SK-N-SH (cell line): ENCODE measurements around the gene MYD88. TPM values are rescaled to one million over a fixed set of nuclear protein-coding genes. Genes with fewer than 3 reads are reported as not detected.

ENCODE experiments used
- CTCF ChIA-PET: fragments of 300-600, 350-600 bp; formaldehyde crosslinking; extraction: SDS; loops from one replicate; lab custom pipeline; 2021; lab: Yijun Ruan, JAX
- POLR2A ChIA-PET: fragments of 350-600 bp; sonication (Branson Sonifier 250); formaldehyde crosslinking; extraction: SDS; loops from one replicate; lab custom pipeline; 2020; ENCODE audit warnings: antibody characterized with exemption, inconsistent platforms; lab: Yijun Ruan, JAX
- DNase-seq: peaks from one replicate; pipeline ENCODE4 v3.0.0; 2012
- H2AFZ ChIP-seq: fragments of 200-600 bp; sonication (generic); 2 replicates; pipeline ENCODE4 v1.8.1; 2016; ENCODE audit warnings: antibody characterized with exemption, mild to moderate bottlenecking, low read depth
- H3F3A ChIP-seq: fragments of 200-600 bp; sonication (generic); replicated peaks from 2 replicates; pipeline ENCODE3; 2016; ENCODE audit warnings: antibody characterized with exemption, mild to moderate bottlenecking; ENCODE audit not compliant: insufficient read depth
- H3K27ac ChIP-seq, 2 experiments: fragments of 200-500 bp in 1 of 2; fragments of 200-600 bp in 1 of 2; sonication (Bioruptor generic) in 1 of 2; sonication (generic), shearing (Covaris generic) in 1 of 2; 2 replicates each; pipeline versions ENCODE4 v1.5.1 to v1.6.1; 2014 to 2016; ENCODE audit warnings: low read depth in 2 of 2, inconsistent platforms in 1 of 2, low read length in 1 of 2, mild to moderate bottlenecking in 1 of 2, mixed read lengths in 1 of 2
- H3K27me3 ChIP-seq: fragments of 200-600 bp; sonication (generic), shearing (Covaris generic); 2 replicates; pipeline ENCODE4 v1.6.1; 2016; ENCODE audit warnings: mixed run types; ENCODE audit not compliant: insufficient read depth
- H3K36me3 ChIP-seq, 2 experiments: fragments of 200-500 bp in 1 of 2; fragments of 200-600 bp in 1 of 2; sonication (Bioruptor generic) in 1 of 2; sonication (generic) in 1 of 2; replicated peaks in 1 of 2; 2 replicates each; pipeline versions ENCODE3 to v1.5.1; 2014 to 2016; ENCODE audit warnings: low read length in 1 of 2, mild to moderate bottlenecking in 1 of 2; ENCODE audit not compliant: insufficient read depth in 2 of 2, control insufficient read depth in 1 of 2
- H3K4me1 ChIP-seq, 2 experiments: fragments of 200-500 bp in 1 of 2; fragments of 200-600 bp in 1 of 2; sonication (Bioruptor generic) in 1 of 2; sonication (generic), shearing (Covaris generic) in 1 of 2; 2 replicates each; pipeline versions ENCODE4 v1.5.1 to v1.6.1; 2014 to 2016; ENCODE audit warnings: low read depth in 1 of 2, low read length in 1 of 2, mixed run types in 1 of 2; ENCODE audit not compliant: insufficient read depth in 2 of 2, control insufficient read depth in 1 of 2
- H3K4me2 ChIP-seq: fragments of 200-600 bp; sonication (generic), shearing (Covaris generic); 2 replicates; pipeline ENCODE4 v1.6.1; 2017; ENCODE audit warnings: mixed run types
- H3K4me3 ChIP-seq, 2 experiments: fragments of 200-500 bp in 1 of 2; fragments of 200-600 bp in 1 of 2; sonication (Bioruptor generic) in 1 of 2; sonication (generic), shearing (Covaris generic) in 1 of 2; 2 replicates each; pipeline versions ENCODE4 v1.5.1 to v1.8.1; 2014 to 2016; ENCODE audit warnings: low read depth in 2 of 2, inconsistent platforms in 1 of 2, low read length in 1 of 2, mild to moderate bottlenecking in 1 of 2, mixed read lengths in 1 of 2, moderate library complexity in 1 of 2
- H3K79me2 ChIP-seq: fragments of 200-600 bp; sonication (generic); 2 replicates; pipeline ENCODE4 v1.8.1; 2017; ENCODE audit warnings: mild to moderate bottlenecking; ENCODE audit not compliant: insufficient read depth
- H3K9ac ChIP-seq: fragments of 200-600 bp; sonication (generic); 2 replicates; pipeline ENCODE4 v1.6.1; 2017; ENCODE audit warnings: mixed run types
- H3K9me2 ChIP-seq: fragments of 200-600 bp; sonication (generic); 2 replicates; pipeline ENCODE4 v1.6.1; 2017; ENCODE audit warnings: mixed run types
- H3K9me3 ChIP-seq: fragments of 200-600 bp; sonication (generic); 2 replicates; pipeline ENCODE4 v1.6.1; 2017; ENCODE audit warnings: mixed run types, mild to moderate bottlenecking, moderate library complexity
- H4K20me1 ChIP-seq: fragments of 200-600 bp; sonication (generic); 2 replicates; pipeline ENCODE4 v1.6.1; 2017; ENCODE audit warnings: mild to moderate bottlenecking, mixed run types; ENCODE audit not compliant: insufficient read depth
- CHD2 ChIP-seq: fragments of 150-350 bp; IDR thresholded peaks from 2 replicates; pipeline ENCODE4 v1.6.1; 2018; ENCODE audit warnings: low read length; ENCODE audit not compliant: partially characterized antibody
- EZH2phosphoT487 ChIP-seq: fragments of 200-600 bp; sonication (generic); IDR thresholded peaks from 2 replicates; pipeline ENCODE4 v1.6.1; 2017; ENCODE audit warnings: low read depth, mixed run types, mild to moderate bottlenecking, antibody characterized with exemption, moderate library complexity, borderline replicate concordance
- FOXM1 ChIP-seq: IDR thresholded peaks from 2 replicates; pipeline ENCODE4 v1.4.0; 2012; ENCODE audit warnings: low read depth, mild to moderate bottlenecking
- MXI1 ChIP-seq: IDR thresholded peaks from 2 replicates; pipeline ENCODE4 v1.6.1; 2012; ENCODE audit warnings: mild to moderate bottlenecking, low read depth, low read length, improper control_type of control experiment
- RCOR1 ChIP-seq: fragments of 150-350 bp; IDR thresholded peaks from 2 replicates; pipeline ENCODE4 v1.6.1; 2017; ENCODE audit warnings: antibody characterized with exemption, low read length
- RXRA ChIP-seq: IDR thresholded peaks from 2 replicates; pipeline ENCODE4 v1.4.0; 2012; ENCODE audit warnings: low read depth, mild to moderate bottlenecking, borderline replicate concordance
- SIN3A ChIP-seq: IDR thresholded peaks from 2 replicates; pipeline ENCODE4 v1.6.1; 2012; ENCODE audit warnings: low read depth, mild to moderate bottlenecking, low read length, moderate library complexity, borderline replicate concordance
- SMC3 ChIP-seq: IDR thresholded peaks from 2 replicates; pipeline ENCODE4 v1.6.1; 2012; ENCODE audit warnings: low read depth, low read length, improper control_type of control experiment
- TAF1 ChIP-seq: IDR thresholded peaks from 2 replicates; pipeline ENCODE4 v1.6.1; 2012; ENCODE audit warnings: low read depth, mild to moderate bottlenecking, low read length, moderate library complexity, borderline replicate concordance
- TCF12 ChIP-seq: IDR thresholded peaks from 2 replicates; pipeline ENCODE4 v1.4.0; 2012
- WGBS: methylation state at CpG from one replicate; pipeline ENCODE4 v1.1.6; 2017; ENCODE audit warnings: low lambda C conversion rate; 5-methylcytosine and 5-hydroxymethylcytosine counted together
- polyA plus RNA-seq, 3 experiments: library from polyadenylated mRNA; depleted of rRNA; stranded (reverse); fragments of >200 nt; gene quantifications; 2 replicates each; pipeline ENCODE4 v1.2.3, GENCODE V29; 2012
- TF ChIP-seq, protein P1 (sequence below): IDR thresholded peaks from 2 replicates; pipeline ENCODE4 v1.6.1; 2012; ENCODE audit warnings: mild to moderate bottlenecking, low read depth, low read length, moderate library complexity
- TF ChIP-seq, protein P2 (sequence below): fragments of 150-350 bp; IDR thresholded peaks from 2 replicates; pipeline ENCODE4 v1.6.1; 2016; ENCODE audit warnings: mild to moderate bottlenecking, low read depth, low read length
- TF ChIP-seq, protein P3 (sequence below): IDR thresholded peaks from 2 replicates; pipeline ENCODE4 v1.4.0; 2012; ENCODE audit warnings: low read depth

MYD88 gene
- polyA plus RNA-seq, 1 of the 3 experiments (the other 2 are of a cell fraction): 24.0 TPM

DNA sequence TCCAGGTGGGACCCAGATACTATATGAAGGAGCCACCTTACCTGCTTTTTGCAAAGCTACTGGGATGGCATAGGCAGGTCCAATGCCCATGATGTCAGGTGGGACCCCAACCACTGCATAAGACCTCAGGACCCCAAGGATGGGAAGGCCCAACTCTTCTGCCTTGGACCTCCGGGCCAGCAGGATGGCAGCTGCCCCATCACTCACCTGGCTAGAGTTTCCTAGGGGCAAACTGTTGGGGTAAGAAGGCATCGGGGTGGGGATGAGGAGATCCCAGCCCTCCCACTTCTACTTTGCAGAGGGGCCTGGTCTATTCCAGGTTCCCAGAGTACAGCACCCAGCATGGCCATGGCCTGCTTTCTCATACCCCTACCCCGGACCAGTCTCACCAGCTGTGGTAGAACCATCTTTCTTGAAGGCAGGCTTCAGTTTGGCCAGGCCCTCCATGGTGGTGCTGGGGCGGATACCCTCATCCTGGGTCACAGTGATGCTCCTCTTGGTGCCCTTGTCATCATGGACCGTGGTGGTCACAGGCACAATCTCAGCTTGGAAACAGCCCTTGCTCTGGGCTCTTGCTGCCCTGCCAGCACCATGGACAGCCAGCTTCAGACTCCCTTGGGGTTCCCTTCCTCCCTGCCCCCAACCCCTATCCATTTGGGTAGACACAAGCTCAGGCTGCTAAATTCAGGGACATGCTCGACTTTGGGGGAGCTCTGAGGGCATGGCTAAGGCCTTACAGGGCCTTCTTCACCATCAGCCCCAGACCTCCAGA lies 12.2 kb upstream of the MYD88 start:
- H3K79me2 ChIP-seq: no peaks in the 10 kb centered on the region
- H3K9ac ChIP-seq: no peak overlapping the region
- no peaks in the 10 kb centered on the region for H3K9me2 ChIP-seq
- peaks cover 34 to 80% of the 10 kb centered on the region in 2 experiments for H3K36me3 ChIP-seq
- H3K9me3 ChIP-seq: no peaks in the 10 kb centered on the region
- POLR2A ChIA-PET: no interaction called here
- H3K27me3 ChIP-seq: no peaks in the 10 kb centered on the region
- DNase-seq: no peak
- TF ChIP-seq, protein P1, sequence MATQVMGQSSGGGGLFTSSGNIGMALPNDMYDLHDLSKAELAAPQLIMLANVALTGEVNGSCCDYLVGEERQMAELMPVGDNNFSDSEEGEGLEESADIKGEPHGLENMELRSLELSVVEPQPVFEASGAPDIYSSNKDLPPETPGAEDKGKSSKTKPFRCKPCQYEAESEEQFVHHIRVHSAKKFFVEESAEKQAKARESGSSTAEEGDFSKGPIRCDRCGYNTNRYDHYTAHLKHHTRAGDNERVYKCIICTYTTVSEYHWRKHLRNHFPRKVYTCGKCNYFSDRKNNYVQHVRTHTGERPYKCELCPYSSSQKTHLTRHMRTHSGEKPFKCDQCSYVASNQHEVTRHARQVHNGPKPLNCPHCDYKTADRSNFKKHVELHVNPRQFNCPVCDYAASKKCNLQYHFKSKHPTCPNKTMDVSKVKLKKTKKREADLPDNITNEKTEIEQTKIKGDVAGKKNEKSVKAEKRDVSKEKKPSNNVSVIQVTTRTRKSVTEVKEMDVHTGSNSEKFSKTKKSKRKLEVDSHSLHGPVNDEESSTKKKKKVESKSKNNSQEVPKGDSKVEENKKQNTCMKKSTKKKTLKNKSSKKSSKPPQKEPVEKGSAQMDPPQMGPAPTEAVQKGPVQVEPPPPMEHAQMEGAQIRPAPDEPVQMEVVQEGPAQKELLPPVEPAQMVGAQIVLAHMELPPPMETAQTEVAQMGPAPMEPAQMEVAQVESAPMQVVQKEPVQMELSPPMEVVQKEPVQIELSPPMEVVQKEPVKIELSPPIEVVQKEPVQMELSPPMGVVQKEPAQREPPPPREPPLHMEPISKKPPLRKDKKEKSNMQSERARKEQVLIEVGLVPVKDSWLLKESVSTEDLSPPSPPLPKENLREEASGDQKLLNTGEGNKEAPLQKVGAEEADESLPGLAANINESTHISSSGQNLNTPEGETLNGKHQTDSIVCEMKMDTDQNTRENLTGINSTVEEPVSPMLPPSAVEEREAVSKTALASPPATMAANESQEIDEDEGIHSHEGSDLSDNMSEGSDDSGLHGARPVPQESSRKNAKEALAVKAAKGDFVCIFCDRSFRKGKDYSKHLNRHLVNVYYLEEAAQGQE: peak; percentile 74
- TF ChIP-seq EZH2phosphoT487: no peak
- TF ChIP-seq, all 33 proteins: peak for 1
- WGBS: 100% methylated on average over 1 of the region's 6 CpGs
- Histone ChIP-seq H3K4me2 (no peak overlapping the region), H3F3A (no peaks in the 10 kb centered on the region), H4K20me1 (no peaks in the 10 kb centered on the region), H2AFZ (no peak overlapping the region), H3K27ac (no peak overlapping the region), H3K4me1 (no peaks in the 10 kb centered on the region), H3K4me3 (no peak overlapping the region)
- CTCF ChIA-PET: interaction anchor here (1.5 kb wide), 1 partner anchor 8 kb away, joined by 3 read pairs; no protein-coding TSS in a partner anchor

DNA sequence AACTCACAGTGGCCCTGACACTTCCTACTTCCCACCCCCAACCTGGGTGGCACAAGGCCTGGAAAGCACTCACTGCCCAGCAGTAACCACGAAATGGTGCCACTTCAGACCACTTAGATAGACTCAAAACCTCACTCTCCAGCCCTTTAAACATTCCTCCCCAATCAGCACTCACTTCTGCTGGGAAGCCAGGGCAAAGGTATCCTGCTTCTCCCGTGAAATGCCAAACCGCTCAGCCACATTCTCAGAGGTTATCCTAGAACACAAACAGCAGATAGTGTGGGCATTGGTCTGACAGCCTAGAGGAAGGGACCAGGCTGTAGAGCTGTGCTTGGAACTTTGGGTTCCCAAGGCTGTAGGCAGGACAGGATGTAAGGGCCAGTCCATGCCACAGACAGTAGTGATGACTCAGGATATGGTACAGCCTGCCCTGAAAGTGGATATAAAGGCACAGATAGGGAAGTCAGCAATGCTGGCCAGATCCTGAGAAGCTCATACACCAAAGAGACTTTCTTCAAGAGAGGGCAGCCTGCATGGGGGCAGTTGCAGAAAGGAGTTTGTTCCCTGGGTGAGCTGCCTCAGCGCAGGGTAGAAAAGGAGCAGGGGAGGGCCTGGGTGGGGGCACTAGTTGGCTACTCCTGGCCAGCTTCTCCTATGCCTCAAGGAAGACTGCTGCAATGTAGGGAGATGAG lies 10.7 kb upstream of the MYD88 start:
- Histone ChIP-seq H3K79me2 (no peaks in the 10 kb centered on the region), H3K27me3 (no peaks in the 10 kb centered on the region), H2AFZ (no peak overlapping the region), H3K9me3 (no peaks in the 10 kb centered on the region), H4K20me1 (no peaks in the 10 kb centered on the region), H3K4me1 (no peaks in the 10 kb centered on the region), H3K36me3 (peaks cover 36 to 80% of the 10 kb centered on the region in 2 experiments), H3F3A (no peaks in the 10 kb centered on the region), H3K9ac (no peak overlapping the region), H3K27ac (no peak overlapping the region), H3K4me3 (no peak overlapping the region), H3K9me2 (no peaks in the 10 kb centered on the region), H3K4me2 (no peak overlapping the region)
- WGBS: 94% methylated on average over 4 of the region's 4 CpGs
- POLR2A ChIA-PET: no interaction called here
- no peak for DNase-seq
- TF ChIP-seq, protein P2, sequence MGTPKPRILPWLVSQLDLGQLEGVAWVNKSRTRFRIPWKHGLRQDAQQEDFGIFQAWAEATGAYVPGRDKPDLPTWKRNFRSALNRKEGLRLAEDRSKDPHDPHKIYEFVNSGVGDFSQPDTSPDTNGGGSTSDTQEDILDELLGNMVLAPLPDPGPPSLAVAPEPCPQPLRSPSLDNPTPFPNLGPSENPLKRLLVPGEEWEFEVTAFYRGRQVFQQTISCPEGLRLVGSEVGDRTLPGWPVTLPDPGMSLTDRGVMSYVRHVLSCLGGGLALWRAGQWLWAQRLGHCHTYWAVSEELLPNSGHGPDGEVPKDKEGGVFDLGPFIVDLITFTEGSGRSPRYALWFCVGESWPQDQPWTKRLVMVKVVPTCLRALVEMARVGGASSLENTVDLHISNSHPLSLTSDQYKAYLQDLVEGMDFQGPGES: no peak
- no peak for TF ChIP-seq TCF12
- TF ChIP-seq, protein P3, sequence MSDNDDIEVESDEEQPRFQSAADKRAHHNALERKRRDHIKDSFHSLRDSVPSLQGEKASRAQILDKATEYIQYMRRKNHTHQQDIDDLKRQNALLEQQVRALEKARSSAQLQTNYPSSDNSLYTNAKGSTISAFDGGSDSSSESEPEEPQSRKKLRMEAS: no peak
- TF ChIP-seq MXI1: no peak
- TF ChIP-seq TAF1: no peak
- TF ChIP-seq RXRA: no peak
- no peak for TF ChIP-seq CHD2
- no peak for TF ChIP-seq RCOR1
- no peak for TF ChIP-seq EZH2phosphoT487
- TF ChIP-seq FOXM1: no peak
- TF ChIP-seq SMC3: no peak
- no peak for TF ChIP-seq SIN3A
- CTCF ChIA-PET: interaction anchor here (0.8 to 2.3 kb wide), 2 partner anchors 8 to 10 kb away, joined by 4 to 7 read pairs; no protein-coding TSS in a partner anchor
